WTC11 (cell line): ENCODE results near the gene TDRD10.

Source experiments
- AR ChIP-seq: fragments of 250-450 bp; sonication (Bioruptor Pico); IDR thresholded peaks from 2 replicates; pipeline ENCODE4 v1.9.0; 2021; ENCODE audit warnings: mild to moderate bottlenecking
- CTCF ChIP-seq: fragments of 200-600 bp; IDR thresholded peaks from 2 replicates; pipeline ENCODE4 v1.8.0; 2022; ENCODE audit warnings: antibody characterized with exemption
- E2F1 ChIP-seq: sonication (generic); formaldehyde crosslinking; IDR thresholded peaks from 2 replicates; pipeline ENCODE4 v1.8.0; 2022; ENCODE audit warnings: mild to moderate bottlenecking, missing genetic modification reagents
- E2F4 ChIP-seq: sonication (generic); formaldehyde crosslinking; IDR thresholded peaks from 2 replicates; pipeline ENCODE4 v1.8.1; 2022; ENCODE audit warnings: low read depth, mild to moderate bottlenecking, moderate library complexity, missing genetic modification reagents, borderline replicate concordance
- ELF4 ChIP-seq: sonication (generic); formaldehyde crosslinking; IDR thresholded peaks from 2 replicates; pipeline ENCODE4 v1.8.1; 2022; ENCODE audit warnings: low read depth, mild to moderate bottlenecking, moderate library complexity, missing genetic modification reagents
- FOXP4 ChIP-seq: sonication (generic); formaldehyde crosslinking; IDR thresholded peaks from 2 replicates; pipeline ENCODE4 v1.8.0; 2022; ENCODE audit warnings: mild to moderate bottlenecking, missing genetic modification reagents
- JUN ChIP-seq: sonication (generic); formaldehyde crosslinking; IDR thresholded peaks from 2 replicates; pipeline ENCODE4 v1.8.0; 2023; ENCODE audit warnings: mild to moderate bottlenecking, missing genetic modification reagents
- MAX ChIP-seq: sonication (generic); formaldehyde crosslinking; IDR thresholded peaks from 2 replicates; pipeline ENCODE4 v1.8.0; 2022; ENCODE audit warnings: mild to moderate bottlenecking, missing genetic modification reagents
- SMAD3 ChIP-seq: sonication (generic); formaldehyde crosslinking; IDR thresholded peaks from 2 replicates; pipeline ENCODE4 v1.8.0; 2022; ENCODE audit warnings: missing genetic modification reagents, mild to moderate bottlenecking, borderline replicate concordance
- USF2 ChIP-seq: sonication (generic); formaldehyde crosslinking; IDR thresholded peaks from 2 replicates; pipeline ENCODE4 v1.8.1; 2023; ENCODE audit warnings: mild to moderate bottlenecking, missing genetic modification reagents, moderate library complexity
- ZNF138 ChIP-seq: sonication (generic); formaldehyde crosslinking; conservative IDR thresholded peaks from 2 replicates; pipeline ENCODE4 v1.8.1; 2022; ENCODE audit warnings: mild to moderate bottlenecking, moderate library complexity, missing genetic modification reagents
- ZNF671 ChIP-seq: fragments of 250-450 bp; sonication (Bioruptor Pico); IDR thresholded peaks from 2 replicates; pipeline ENCODE4 v1.8.0; 2021; ENCODE audit warnings: mild to moderate bottlenecking

- TF ChIP-seq MAX (no peak), CTCF (no peak), ELF4 (no peak), SMAD3 (CRISPR knock-in tag) (no peak), E2F4 (no peak), JUN (CRISPR knock-in tag) (no peak), E2F1 (no peak), AR (CRISPR knock-in tag) (no peak), ZNF138 (CRISPR knock-in tag) (no peak), USF2 (no peak), FOXP4 (CRISPR knock-in tag) (no peak), ZNF671 (CRISPR knock-in tag) (no peak)
These were observed 13.1 kb upstream of the TDRD10 start for GRCh38 chr1:154488922-154489321.
